ENCODE measurements around the gene CPE. TPM values are rescaled to one million over a fixed set of nuclear protein-coding genes. Genes with fewer than 3 reads are reported as not detected.
"Not testable (repeated sequence)": the region's sequence is repeated elsewhere in the genome, so short reads cannot be mapped to it uniquely, and the experiment has no call there.

Gene CPE
- total RNA-seq, 4 donors from 2014 or later = 126 to 272 (median 201) TPM

DNA sequence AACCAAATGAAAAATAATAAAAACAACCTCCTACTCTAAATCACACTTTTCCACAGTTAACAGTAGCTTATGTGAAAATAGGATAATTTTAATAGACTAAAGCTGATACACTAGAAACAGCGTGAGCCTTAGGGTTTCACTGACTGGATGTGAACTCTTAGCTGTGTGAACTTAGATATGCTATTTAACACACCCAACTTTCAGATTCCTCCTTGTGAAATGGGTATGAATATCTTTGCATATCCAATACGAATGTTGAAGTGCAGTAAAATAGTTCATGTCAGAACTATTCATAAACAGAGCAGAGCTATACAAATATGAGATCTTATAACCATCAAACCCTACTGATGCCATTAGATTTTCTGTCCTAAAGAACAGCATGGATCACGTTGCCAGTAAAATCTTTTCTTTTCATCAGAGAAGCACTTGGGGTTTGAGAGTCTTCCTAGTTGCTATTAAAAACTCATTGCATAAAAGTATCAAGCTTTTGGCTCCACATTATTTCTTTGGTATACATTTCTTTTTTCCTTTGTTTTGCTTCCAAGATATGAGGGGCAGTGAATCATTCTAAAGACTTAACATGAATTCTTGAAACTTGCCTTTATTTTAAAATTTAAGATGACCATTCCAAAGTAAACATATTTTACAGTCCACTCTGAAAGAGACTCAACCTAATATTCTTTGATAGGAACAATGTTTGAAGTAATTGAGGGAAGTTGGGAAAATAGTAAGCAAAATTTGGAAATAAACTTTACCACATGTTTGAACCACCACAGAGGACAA lies 102.4 kb downstream of the CPE start:
- Histone ChIP-seq H3K36me3 (no peaks in the 10 kb centered on the region), H3K4me3 (no peak overlapping the region), H3K4me1 (peaks cover 0 to 20% (median 0%) of the 10 kb centered on the region in 3 donors), H3K27ac (no peak overlapping the region), H3K9me3 (no peaks in the 10 kb centered on the region), H3K27me3 (no peaks in the 10 kb centered on the region)
- ATAC-seq = no peak
- WGBS, 2 donors (ENCODE audit: low coverage in 1 of 2) = 44 to 49% methylated on average over 3 of the region's 3 CpGs
- TF ChIP-seq, protein P1, sequence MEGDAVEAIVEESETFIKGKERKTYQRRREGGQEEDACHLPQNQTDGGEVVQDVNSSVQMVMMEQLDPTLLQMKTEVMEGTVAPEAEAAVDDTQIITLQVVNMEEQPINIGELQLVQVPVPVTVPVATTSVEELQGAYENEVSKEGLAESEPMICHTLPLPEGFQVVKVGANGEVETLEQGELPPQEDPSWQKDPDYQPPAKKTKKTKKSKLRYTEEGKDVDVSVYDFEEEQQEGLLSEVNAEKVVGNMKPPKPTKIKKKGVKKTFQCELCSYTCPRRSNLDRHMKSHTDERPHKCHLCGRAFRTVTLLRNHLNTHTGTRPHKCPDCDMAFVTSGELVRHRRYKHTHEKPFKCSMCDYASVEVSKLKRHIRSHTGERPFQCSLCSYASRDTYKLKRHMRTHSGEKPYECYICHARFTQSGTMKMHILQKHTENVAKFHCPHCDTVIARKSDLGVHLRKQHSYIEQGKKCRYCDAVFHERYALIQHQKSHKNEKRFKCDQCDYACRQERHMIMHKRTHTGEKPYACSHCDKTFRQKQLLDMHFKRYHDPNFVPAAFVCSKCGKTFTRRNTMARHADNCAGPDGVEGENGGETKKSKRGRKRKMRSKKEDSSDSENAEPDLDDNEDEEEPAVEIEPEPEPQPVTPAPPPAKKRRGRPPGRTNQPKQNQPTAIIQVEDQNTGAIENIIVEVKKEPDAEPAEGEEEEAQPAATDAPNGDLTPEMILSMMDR (IDR thresholded peaks at IDR 0.05) = no peak
- TF ChIP-seq POLR2A (IDR thresholded peaks at IDR 0.05) (no peak), POLR2AphosphoS5 (IDR thresholded peaks at IDR 0.05) (no peak), EP300 (IDR thresholded peaks at IDR 0.05) (no peak)

GRCh38 chr4:165489786-165490185 lies 111.0 kb downstream of the CPE start:
- ATAC-seq = no peak
- Histone ChIP-seq H3K4me3 (no peak overlapping the region), H3K9me3 (no peaks in the 10 kb centered on the region), H3K36me3 (peaks cover 0 to 5% of the 10 kb centered on the region in 2 donors), H3K4me1 (peaks cover 0 to 30% (median 0%) of the 10 kb centered on the region in 3 donors), H3K27me3 (no peaks in the 10 kb centered on the region), H3K27ac (peak overlapping the region in 1 of 4 donors; percentile 7)
- WGBS, 2 donors (ENCODE audit: low coverage in 1 of 2) = 31 to 55% methylated on average over 1 of the region's 1 CpG
- TF ChIP-seq EP300 (IDR thresholded peaks at IDR 0.05) (no peak), POLR2A (IDR thresholded peaks at IDR 0.05) (no peak), POLR2AphosphoS5 (IDR thresholded peaks at IDR 0.05) (no peak)
- TF ChIP-seq, protein P1 (IDR thresholded peaks at IDR 0.05) = no peak

- H3K9me3 ChIP-seq, ATAC-seq, H3K27ac ChIP-seq, H3K36me3 ChIP-seq, H3K27me3 ChIP-seq, H3K4me3 ChIP-seq: not testable (repeated sequence)
- H3K4me1 ChIP-seq = peaks cover 0 to 34% (median 0%) of the 10 kb centered on the region in 3 donors
- 85 to 100% methylated on average over 3 to 6 of the region's 6 CpGs for WGBS, 2 donors (ENCODE audit: low coverage in 1 of 2)
Measured at GRCh38 chr4:165492583-165492982, 113.8 kb downstream of the CPE start.

DNA sequence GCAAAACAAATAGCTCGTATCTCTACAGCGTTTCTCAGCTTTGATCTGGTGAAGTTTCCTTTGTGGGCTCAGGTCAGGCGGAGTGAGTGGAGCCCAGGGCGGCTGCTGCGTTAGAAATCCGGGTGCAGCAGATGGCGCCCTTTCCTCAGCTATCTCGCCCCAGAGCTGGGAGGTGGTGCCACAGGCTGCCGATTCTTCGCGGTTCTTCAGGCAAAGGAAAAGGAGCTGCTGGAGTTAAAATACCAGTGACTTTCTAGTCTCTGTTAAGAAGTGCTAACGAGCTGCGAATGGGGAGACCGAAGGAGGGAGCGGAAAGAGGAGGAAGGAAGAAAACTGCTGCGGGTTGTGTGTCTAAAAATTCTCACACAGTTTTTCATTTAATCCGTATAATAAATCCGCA lies 114.6 kb downstream of the CPE start:
- WGBS, 2 donors (ENCODE audit: low coverage in 1 of 2) = 7 to 21% methylated on average over 12 to 16 of the region's 18 CpGs
- H3K27me3 ChIP-seq = no peaks in the 10 kb centered on the region
- H3K4me1 ChIP-seq = peaks cover 0 to 34% (median 0%) of the 10 kb centered on the region in 3 donors
- peak overlapping the region; percentile 9 to 30 for H3K4me3 ChIP-seq
- peaks cover 0 to under 1% of the 10 kb centered on the region in 2 donors for H3K36me3 ChIP-seq
- no peaks in the 10 kb centered on the region for H3K9me3 ChIP-seq
- H3K27ac ChIP-seq = peak overlapping the region; percentile 39 to 52 (median 42)
- TF ChIP-seq, protein P1 (IDR thresholded peaks at IDR 0.05) = peak; percentile 36 to 87 (median 64)
- TF ChIP-seq POLR2AphosphoS5 (IDR thresholded peaks at IDR 0.05) = no peak
- peak; percentile 93 for ATAC-seq

DNA sequence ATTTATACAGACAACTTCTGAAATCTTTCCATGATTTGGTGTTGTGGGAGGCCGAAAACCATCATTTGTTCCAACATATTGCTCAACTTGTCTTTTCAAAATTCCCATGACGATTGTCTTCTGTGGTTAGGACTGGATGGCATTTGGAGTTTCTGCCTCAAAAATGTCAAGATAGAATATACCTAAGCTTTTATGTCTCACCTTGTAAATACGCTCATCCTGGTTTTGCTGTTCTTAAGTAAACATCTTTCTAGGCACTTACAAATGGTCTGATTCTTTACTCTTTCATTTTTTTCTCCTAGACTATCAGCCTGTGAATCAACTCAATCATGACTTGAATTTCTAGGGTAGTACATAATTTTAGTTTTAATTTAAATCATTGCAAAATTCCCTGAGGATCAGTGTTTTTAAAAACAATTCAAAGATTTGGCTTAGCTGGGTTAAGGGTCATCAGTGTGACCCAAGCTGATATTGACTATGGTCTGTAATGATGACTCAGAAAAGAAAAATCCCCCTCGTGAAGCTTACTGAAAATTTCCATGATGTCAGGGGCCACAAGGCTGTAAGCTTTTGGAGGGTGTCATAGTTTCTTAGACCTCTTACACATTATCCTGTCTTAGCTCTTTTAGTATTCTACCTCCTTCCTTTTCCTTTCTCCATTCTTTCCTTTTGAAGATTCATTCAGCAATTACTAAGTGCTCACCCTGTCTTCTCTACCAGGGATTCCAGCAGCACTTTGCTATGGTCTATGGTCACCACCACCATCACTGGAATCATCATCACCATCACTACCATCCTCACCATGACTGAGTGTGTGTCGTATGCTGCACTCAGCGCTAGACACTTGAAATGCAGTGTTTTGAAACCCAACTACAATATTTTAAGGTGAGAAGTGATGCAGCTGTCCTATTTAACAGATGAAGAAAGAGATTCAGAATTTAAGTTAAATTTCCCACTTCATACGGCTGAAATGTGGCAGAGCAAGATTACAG lies 124.4 kb downstream of the CPE start:
- Histone ChIP-seq H3K4me3 (no peak overlapping the region), H3K36me3 (peaks cover 0 to 12% of the 10 kb centered on the region in 2 donors), H3K27me3 (no peaks in the 10 kb centered on the region), H3K27ac (no peak overlapping the region), H3K4me1 (peaks cover 0 to 35% (median 0%) of the 10 kb centered on the region in 3 donors), H3K9me3 (no peaks in the 10 kb centered on the region)
- ATAC-seq = peak; percentile 79
- TF ChIP-seq, protein P1 (IDR thresholded peaks at IDR 0.05) = no peak
- TF ChIP-seq POLR2A (IDR thresholded peaks at IDR 0.05) (no peak), EP300 (IDR thresholded peaks at IDR 0.05) (no peak), POLR2AphosphoS5 (IDR thresholded peaks at IDR 0.05) (no peak)
- WGBS, 2 donors (ENCODE audit: low coverage in 1 of 2) = 74 to 79% methylated on average over 6 to 7 of the region's 7 CpGs
